Suppressor macrophage treated with lipopolysaccharide for 4 hours (primary cell): Measurements from ENCODE around the gene WWTR1.

Experiments
- DNase-seq: peaks from one replicate; pipeline ENCODE4 v3.0.0-alpha.2; 2020

Gene WWTR1

GRCh38 chr3:149657926-149658743 is at the start of gene WWTR1:
Gene WWTR1, minus strand, starts transcription at chr3:149658025. Its CDS starts 719 bp downstream, at chr3:149657306.
- peak; percentile 44 for DNase-seq

- no peak for DNase-seq
Observed at GRCh38 chr3:149706905-149707304, 49.1 kb upstream of the WWTR1 start.

- no peak for DNase-seq
Observed at GRCh38 chr3:149705416-149705815, 47.6 kb upstream of the WWTR1 start.

GRCh38 chr3:149703466-149703865 is 45.6 kb upstream of the WWTR1 start:
- no peak for DNase-seq

GRCh38 chr3:149702691-149703441 is 45.0 kb upstream of the WWTR1 start:
- DNase-seq: no peak

GRCh38 chr3:149701977-149702350 is 44.1 kb upstream of the WWTR1 start:
- DNase-seq: no peak

- no peak for DNase-seq
Observed at GRCh38 chr3:149701206-149701976, 43.6 kb upstream of the WWTR1 start.

- DNase-seq: no peak
Observed at GRCh38 chr3:149688122-149688757, 30.4 kb upstream of the WWTR1 start.

GRCh38 chr3:149686996-149687395 is 29.2 kb upstream of the WWTR1 start:
- no peak for DNase-seq

- DNase-seq: no peak
Observed at GRCh38 chr3:149678351-149678950, 20.6 kb upstream of the WWTR1 start.

- DNase-seq: no peak
Observed at GRCh38 chr3:149673393-149673792, 15.6 kb upstream of the WWTR1 start.

- DNase-seq: no peak
Observed at GRCh38 chr3:149670742-149671492, 13.1 kb upstream of the WWTR1 start.

- DNase-seq: no peak
Observed at GRCh38 chr3:149667576-149667975, 9.8 kb upstream of the WWTR1 start.

- DNase-seq: no peak
Observed at GRCh38 chr3:149663966-149664365, 6.1 kb upstream of the WWTR1 start.

GRCh38 chr3:149662240-149662887 is 4.5 kb upstream of the WWTR1 start:
- no peak for DNase-seq

- no peak for DNase-seq
Observed at GRCh38 chr3:149660462-149660861, 2.6 kb upstream of the WWTR1 start.

- no peak for DNase-seq
Observed at GRCh38 chr3:149658744-149659497, 1.1 kb upstream of the WWTR1 start.

- DNase-seq: peak; percentile 12
Observed at GRCh38 chr3:149657321-149657925, 402 bp downstream of the WWTR1 start.

- no peak for DNase-seq
Observed at GRCh38 chr3:149655826-149656574, 1.8 kb downstream of the WWTR1 start.
